GM12892 (cell line): ENCODE measurements around the gene COX6A1.
"Not testable (repeated sequence)": the region's sequence is repeated elsewhere in the genome, so short reads cannot be mapped to it uniquely, and the experiment has no call there.

Experiments used
- DNase-seq: peaks from one replicate; pipeline ENCODE4 v3.0.0; 2011; ENCODE audit not compliant: insufficient read length
- FAIRE-seq: peaks from 2 replicates; lab custom pipeline; 2011; peaks lifted over from hg19 to GRCh38; lab: Jason Lieb, UNC
- POLR2A ChIP-seq: IDR thresholded peaks from 2 replicates; pipeline ENCODE4 v1.6.1; 2011; ENCODE audit warnings: low read depth, low read length, control low read depth
- POLR2AphosphoS5 ChIP-seq: IDR thresholded peaks from 2 replicates; pipeline ENCODE4 v1.6.1; 2011; ENCODE audit warnings: low read depth, low read length, control low read depth
- TAF1 ChIP-seq: IDR thresholded peaks from 2 replicates; pipeline ENCODE4 v1.6.1; 2011; ENCODE audit warnings: low read depth, mild to moderate bottlenecking, control low read depth, low read length, borderline replicate concordance

The COX6A1 gene

GRCh38 chr12:120470150-120470784 lies 32.4 kb downstream of the COX6A1 start:
- FAIRE-seq, result peak; percentile 24

GRCh38 chr12:120472521-120472920 lies 34.6 kb downstream of the COX6A1 start:
- no peak for TF ChIP-seq POLR2A
- no peak for TF ChIP-seq TAF1
- no peak for TF ChIP-seq POLR2AphosphoS5
- FAIRE-seq (no peak), DNase-seq (no peak)

More at GRCh38 chr12:120470150-120470784, 32.4 kb downstream of the COX6A1 start:
- no peak for DNase-seq
- TF ChIP-seq TAF1 (no peak), POLR2AphosphoS5 (no peak), POLR2A (no peak)

DNA sequence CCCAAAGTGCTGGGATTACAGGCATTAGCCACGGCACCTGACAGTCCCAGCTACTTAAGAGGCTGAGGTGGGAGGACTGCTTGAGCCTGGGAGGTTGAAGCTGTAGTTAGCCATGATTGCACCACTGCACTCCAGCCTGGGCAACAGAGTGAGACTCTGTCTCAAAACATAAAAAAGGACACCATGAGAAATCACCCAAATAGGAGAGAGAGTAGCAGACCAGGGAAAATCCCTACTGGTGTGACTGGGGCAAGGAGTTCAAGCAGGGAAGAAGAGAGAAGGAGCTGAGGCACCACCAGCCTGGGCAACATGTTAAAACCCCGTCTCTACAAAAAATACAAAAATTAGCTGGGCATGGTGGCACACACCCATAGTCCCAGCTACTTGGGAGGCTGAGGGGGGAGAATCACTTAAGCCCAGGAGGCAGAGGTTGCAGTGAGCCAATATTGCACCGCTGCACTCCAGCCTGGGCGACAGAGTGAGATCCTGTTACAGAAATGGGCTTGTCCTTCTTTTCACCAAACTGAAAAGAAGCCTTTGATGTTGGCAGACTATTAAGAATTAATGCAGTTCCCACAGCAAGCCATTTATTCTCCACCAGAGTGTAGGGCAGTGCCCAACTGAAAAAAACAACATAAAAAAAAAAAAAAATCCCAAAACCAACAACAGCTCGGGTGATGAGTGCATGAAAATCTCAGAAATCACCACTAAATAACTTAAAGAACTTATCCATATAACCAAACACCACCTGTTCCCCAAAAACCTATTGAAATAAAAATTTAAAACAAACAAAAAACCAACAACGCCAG lies 36.1 kb downstream of the COX6A1 start:
- TF ChIP-seq POLR2A (no peak), POLR2AphosphoS5 (no peak), TAF1 (no peak)
- DNase-seq (no peak), FAIRE-seq (no peak)

- FAIRE-seq (no peak), DNase-seq (no peak)
These were observed 36.7 kb downstream of the COX6A1 start for GRCh38 chr12:120474616-120474960.

GRCh38 chr12:120475643-120476042 lies 37.7 kb downstream of the COX6A1 start:
- no peak for TF ChIP-seq POLR2AphosphoS5
- TF ChIP-seq TAF1, result no peak
- TF ChIP-seq POLR2A, result no peak
- DNase-seq (no peak), FAIRE-seq (no peak)

More at GRCh38 chr12:120474616-120474960, 36.7 kb downstream of the COX6A1 start:
- TF ChIP-seq POLR2A (no peak), TAF1 (no peak), POLR2AphosphoS5 (no peak)

- DNase-seq, result no peak
- FAIRE-seq, result no peak
These were observed 41.5 kb downstream of the COX6A1 start for GRCh38 chr12:120479458-120479857.

DNA sequence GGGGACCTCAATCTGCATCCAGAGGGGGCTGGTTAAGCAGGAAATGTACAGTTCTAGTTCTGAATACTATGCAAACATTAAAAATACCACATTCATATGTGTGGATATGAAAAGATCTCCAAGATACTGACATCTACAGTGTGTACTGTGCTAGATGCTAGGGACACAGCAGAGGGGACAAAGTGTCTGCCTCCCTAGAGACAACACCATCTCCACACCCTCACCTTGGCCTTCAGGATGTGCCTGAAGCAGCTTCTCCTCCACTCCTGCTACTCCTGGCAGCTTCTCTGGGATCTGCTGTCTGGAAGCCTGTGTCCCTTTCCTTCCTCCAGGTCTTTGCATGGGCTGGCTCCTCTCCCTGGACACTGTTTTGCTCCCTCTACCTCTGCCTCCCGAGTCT lies 42.3 kb downstream of the COX6A1 start:
- no peak for FAIRE-seq
- no peak for DNase-seq
- TF ChIP-seq POLR2AphosphoS5 (no peak), TAF1 (no peak), POLR2A (no peak)

More at GRCh38 chr12:120479458-120479857, 41.5 kb downstream of the COX6A1 start:
- TF ChIP-seq TAF1, result no peak
- TF ChIP-seq POLR2AphosphoS5, result no peak
- TF ChIP-seq POLR2A, result no peak

GRCh38 chr12:120481022-120481767 lies 43.3 kb downstream of the COX6A1 start:
- FAIRE-seq (no peak), DNase-seq (no peak)
- TF ChIP-seq POLR2A (no peak), POLR2AphosphoS5 (no peak), TAF1 (no peak)

- DNase-seq (no peak), FAIRE-seq (no peak)
- TF ChIP-seq POLR2A (no peak), POLR2AphosphoS5 (no peak)
These were observed 45.7 kb downstream of the COX6A1 start for GRCh38 chr12:120483621-120484020.

GRCh38 chr12:120485961-120486881 lies 48.3 kb downstream of the COX6A1 start:
- DNase-seq (no peak), FAIRE-seq (no peak)
- no peak for TF ChIP-seq TAF1
- no peak for TF ChIP-seq POLR2A
- TF ChIP-seq POLR2AphosphoS5, result no peak

DNA sequence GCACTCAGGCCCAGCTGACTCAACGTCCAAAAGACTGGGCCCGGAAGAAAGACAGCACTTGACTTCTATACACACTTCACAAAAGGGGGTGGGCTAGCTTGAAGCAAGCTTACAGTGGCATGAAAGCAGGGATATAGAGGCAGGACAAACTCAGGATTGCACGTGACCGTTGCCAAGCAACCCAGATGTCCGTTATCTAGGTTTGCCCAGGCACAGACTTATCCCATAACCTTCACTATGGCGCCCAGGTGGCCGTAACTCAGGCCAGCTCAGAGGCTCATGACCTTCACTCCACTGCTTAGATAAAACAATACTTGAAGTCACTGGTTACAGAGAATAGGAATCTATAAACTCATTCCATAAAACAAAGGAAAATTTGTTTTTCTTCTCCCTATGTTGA lies 49.6 kb downstream of the COX6A1 start:
- not testable (repeated sequence) for FAIRE-seq, DNase-seq
